H1 (cell line): ENCODE measurements around the gene CD276. TPM values are rescaled to one million over a fixed set of nuclear protein-coding genes. Genes with fewer than 3 reads are reported as not detected.

Experiments used
- CHD1 ChIP-seq: IDR thresholded peaks from 2 replicates; pipeline ENCODE4 v1.6.1; 2012; ENCODE audit warnings: low read depth, low read length, improper control_type of control experiment
- JUN ChIP-seq: IDR thresholded peaks from 2 replicates; pipeline ENCODE4 v1.6.1; 2011; ENCODE audit warnings: low read depth, mild to moderate bottlenecking, improper control_type of control experiment, low read length
- PHF8 ChIP-seq: fragments of 200-600 bp; sonication (generic); conservative IDR thresholded peaks from 2 replicates; pipeline ENCODE4 v1.7.1; 2012; ENCODE audit warnings: low read depth, mild to moderate bottlenecking, inconsistent platforms, low read length, moderate library complexity
- polyA plus RNA-seq, 7 experiments: library from polyadenylated mRNA; depleted of rRNA in 3 of 7; stranded (reverse) in 5 of 7; unstranded in 2 of 7; fragments of >200 nt in 5 of 7; fragments of 200-250 nt in 2 of 7; gene quantifications; 1 replicate in 5 of 7; 2 replicates in 1 of 7; 4 replicates in 1 of 7; pipeline versions ENCODE4 v1.2.1 to v1.2.3, GENCODE V29; 2011 to 2013; ENCODE audit warnings: missing spikeins in 2 of 7, mixed read lengths in 2 of 7
- total RNA-seq: library from RNA; stranded (reverse); fragmentation: NEBNext Ultra II Directional; extraction: Animal tissue kit (Norgen Biotek cat#: 25700); gene quantifications from 2 replicates; pipeline ENCODE4 v1.2.1, GENCODE V29; 2021
- TF ChIP-seq, protein P1 (sequence below): IDR thresholded peaks from 2 replicates; pipeline ENCODE4 v1.6.1; 2012; ENCODE audit warnings: inconsistent platforms

Gene CD276
- total and polyA plus RNA-seq, 2 of the 8 experiments (the other 6 are each of a cell fraction or from before 2014, with no cell fraction given): 156 to 158 TPM

DNA sequence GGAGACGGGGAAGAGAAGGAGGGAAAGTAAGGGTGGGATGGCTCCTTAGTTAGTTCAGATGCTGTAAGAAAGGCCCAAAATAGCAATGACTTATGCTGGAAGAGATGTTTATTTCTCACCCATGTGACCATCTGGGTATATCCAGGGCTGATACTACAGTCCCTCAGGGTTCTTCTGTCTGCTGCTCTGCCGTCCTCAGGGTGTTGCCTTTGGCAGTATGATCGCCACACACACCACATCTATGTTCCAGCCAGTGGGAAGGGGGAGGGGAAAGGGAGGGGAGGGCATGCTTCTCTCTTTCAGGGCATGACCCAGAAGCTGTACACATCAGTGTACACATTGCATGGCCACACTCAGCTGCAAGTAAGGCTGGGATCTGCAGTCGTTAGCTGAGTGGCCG, 10.2 kb downstream of the CD276 start (continued):
- TF ChIP-seq, protein P1, sequence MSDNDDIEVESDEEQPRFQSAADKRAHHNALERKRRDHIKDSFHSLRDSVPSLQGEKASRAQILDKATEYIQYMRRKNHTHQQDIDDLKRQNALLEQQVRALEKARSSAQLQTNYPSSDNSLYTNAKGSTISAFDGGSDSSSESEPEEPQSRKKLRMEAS: no peak
- TF ChIP-seq CHD1 (no peak), PHF8 (no peak), JUN (no peak)
